ENCODE data around the gene YWHAE. TPM values are rescaled to one million over a fixed set of nuclear protein-coding genes. Genes with fewer than 3 reads are reported as not detected.

The YWHAE gene
- total RNA-seq, 1 experiment from 2014 or later: 1,282 TPM

DNA sequence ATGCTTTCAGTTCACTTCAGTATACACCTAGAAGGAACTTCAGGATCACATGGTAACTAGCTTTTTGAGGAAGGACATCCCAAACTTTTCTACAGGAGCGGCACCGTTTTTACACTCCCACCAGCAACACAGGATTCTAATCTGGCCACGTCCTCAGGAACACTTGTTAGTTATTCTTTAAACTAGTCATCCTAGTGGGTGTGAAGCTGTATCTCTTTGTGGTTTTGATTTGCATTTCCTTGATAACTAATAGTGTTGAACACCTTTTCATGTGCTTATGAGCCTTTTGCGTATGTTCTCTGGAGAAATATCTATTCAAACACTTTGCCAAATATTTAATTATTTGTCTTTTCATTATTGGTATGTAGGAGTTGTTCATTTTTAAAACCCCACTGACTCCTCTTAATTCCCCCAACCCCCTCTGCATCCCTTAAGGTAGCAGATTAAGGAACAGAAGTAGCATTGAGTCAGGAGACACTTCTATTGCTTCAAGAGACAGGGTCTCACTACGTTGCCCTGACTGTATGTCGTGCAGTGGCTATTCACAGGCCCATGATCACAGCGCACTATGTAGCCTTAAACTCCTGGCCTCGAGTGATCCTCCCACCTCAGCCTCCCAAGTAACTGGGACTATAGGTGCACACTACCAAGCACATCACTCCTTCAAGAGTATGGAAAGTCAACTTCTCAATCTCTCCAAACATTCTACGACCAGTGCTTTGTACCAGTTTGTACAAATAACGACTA, 25.4 kb downstream of the YWHAE start:
- Histone ChIP-seq H3K4me2 (ENCODE audit: insufficient read depth, insufficient read length, low read length) (no peak overlapping the region), H3K9ac (ENCODE audit: extremely low read depth, insufficient read length, low read length) (no peak overlapping the region), H3K27ac (ENCODE audit: insufficient read length, low read depth, low read length) (no peak overlapping the region), H3K56ac (ENCODE audit: insufficient read length, low read depth, low read length) (no peak overlapping the region), H3K9me3 (ENCODE audit: control insufficient read depth, low read depth, low read length) (no peaks in the 10 kb centered on the region), H2BK20ac (ENCODE audit: low read depth, low read length, poor library complexity, severe bottlenecking) (no peak overlapping the region), H3K18ac (ENCODE audit: insufficient read length, low read depth, low read length) (no peak overlapping the region), H2BK15ac (ENCODE audit: low read depth, low read length) (no peak overlapping the region), H4K8ac (replicated peaks; ENCODE audit: insufficient read length, low read depth, low read length) (no peak overlapping the region), H2BK5ac (ENCODE audit: insufficient read length, low read length) (no peak overlapping the region), H3K27me3 (ENCODE audit: insufficient read depth, low read length) (no peaks in the 10 kb centered on the region), H3K4ac (ENCODE audit: low read depth, low read length) (no peak overlapping the region), H3K23ac (ENCODE audit: insufficient read length, low read depth, low read length) (no peak overlapping the region), H4K5ac (ENCODE audit: insufficient read length, low read depth, low read length) (no peak overlapping the region), H2BK120ac (ENCODE audit: low read depth, low read length, poor library complexity, severe bottlenecking) (no peak overlapping the region), H4K91ac (ENCODE audit: insufficient read length, low read depth, low read length) (no peak overlapping the region), H3K14ac (ENCODE audit: insufficient read depth, low read length) (no peak overlapping the region), H2AK5ac (ENCODE audit: insufficient read length, low read length) (no peak overlapping the region), H3K4me1 (ENCODE audit: insufficient read depth, low read length) (no peaks in the 10 kb centered on the region; the same call in 1 of the 2 replicates), H3T11ph (ENCODE audit: low read length) (no peak overlapping the region), H2AFZ (ENCODE audit: low read length) (no peak overlapping the region), H3K79me2 (ENCODE audit: insufficient read depth, low read length) (peaks cover 90% of the 10 kb centered on the region), H3K79me1 (ENCODE audit: insufficient read depth, low read depth, low read length, poor library complexity, severe bottlenecking) (peaks cover 4% of the 10 kb centered on the region), H3K23me2 (ENCODE audit: insufficient read length, low read depth, low read length, poor library complexity, severe bottlenecking) (no peaks in the 10 kb centered on the region), H2BK12ac (ENCODE audit: insufficient read length, low read depth, low read length) (no peak overlapping the region), H4K20me1 (ENCODE audit: control insufficient read depth, insufficient read depth, insufficient read length) (no peaks in the 10 kb centered on the region)
- peak overlapping the region in 1 of 3 experiments; percentile 66; a peak in 3 of 7 replicates for H3K27ac Mint-ChIP-seq
- H3K4me1 Mint-ChIP-seq: peaks cover 33 to 48% of the 10 kb centered on the region in 2 experiments
- H3K4me3 Mint-ChIP-seq: no peak overlapping the region
- TF ChIP-seq, protein P1, sequence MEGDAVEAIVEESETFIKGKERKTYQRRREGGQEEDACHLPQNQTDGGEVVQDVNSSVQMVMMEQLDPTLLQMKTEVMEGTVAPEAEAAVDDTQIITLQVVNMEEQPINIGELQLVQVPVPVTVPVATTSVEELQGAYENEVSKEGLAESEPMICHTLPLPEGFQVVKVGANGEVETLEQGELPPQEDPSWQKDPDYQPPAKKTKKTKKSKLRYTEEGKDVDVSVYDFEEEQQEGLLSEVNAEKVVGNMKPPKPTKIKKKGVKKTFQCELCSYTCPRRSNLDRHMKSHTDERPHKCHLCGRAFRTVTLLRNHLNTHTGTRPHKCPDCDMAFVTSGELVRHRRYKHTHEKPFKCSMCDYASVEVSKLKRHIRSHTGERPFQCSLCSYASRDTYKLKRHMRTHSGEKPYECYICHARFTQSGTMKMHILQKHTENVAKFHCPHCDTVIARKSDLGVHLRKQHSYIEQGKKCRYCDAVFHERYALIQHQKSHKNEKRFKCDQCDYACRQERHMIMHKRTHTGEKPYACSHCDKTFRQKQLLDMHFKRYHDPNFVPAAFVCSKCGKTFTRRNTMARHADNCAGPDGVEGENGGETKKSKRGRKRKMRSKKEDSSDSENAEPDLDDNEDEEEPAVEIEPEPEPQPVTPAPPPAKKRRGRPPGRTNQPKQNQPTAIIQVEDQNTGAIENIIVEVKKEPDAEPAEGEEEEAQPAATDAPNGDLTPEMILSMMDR (conservative IDR thresholded peaks at IDR 0.05): no peak
- no peaks in the 10 kb centered on the region for H3K27me3 Mint-ChIP-seq (ENCODE audit: low read depth)
- H3K9me3 Mint-ChIP-seq: no peaks in the 10 kb centered on the region
- H3K36me3 Mint-ChIP-seq (ENCODE audit: insufficient read depth in 1 of 3, low read depth in 3 of 3): peaks cover 3 to 33% (median 31%) of the 10 kb centered on the region in 3 experiments; a peak in 6 of 7 replicates
- no peak for DNase-seq
- no CpG with 5 or more reads among the region's 10 CpGs for WGBS (ENCODE audit: extremely low coverage, insufficient read length, low lambda C conversion rate)

Data from H9 (cell line).